HG02973 (cell line): Measurements from ENCODE around the gene CNOT6.
A peak's percentile ranks its signal among the peaks of the same experiment; 100 is the strongest.
"Not testable (repeated sequence)": the region's sequence is repeated elsewhere in the genome, so short reads cannot be mapped to it uniquely, and the experiment has no call there.

ENCODE experiments used
- ATAC-seq: cut with Tn5 transposase; IDR thresholded peaks from one replicate; pipeline ENCODE4 v1.9.1; 2021; ENCODE audit warnings: moderate library complexity; ENCODE audit not compliant: unreplicated experiment

The CNOT6 gene

DNA sequence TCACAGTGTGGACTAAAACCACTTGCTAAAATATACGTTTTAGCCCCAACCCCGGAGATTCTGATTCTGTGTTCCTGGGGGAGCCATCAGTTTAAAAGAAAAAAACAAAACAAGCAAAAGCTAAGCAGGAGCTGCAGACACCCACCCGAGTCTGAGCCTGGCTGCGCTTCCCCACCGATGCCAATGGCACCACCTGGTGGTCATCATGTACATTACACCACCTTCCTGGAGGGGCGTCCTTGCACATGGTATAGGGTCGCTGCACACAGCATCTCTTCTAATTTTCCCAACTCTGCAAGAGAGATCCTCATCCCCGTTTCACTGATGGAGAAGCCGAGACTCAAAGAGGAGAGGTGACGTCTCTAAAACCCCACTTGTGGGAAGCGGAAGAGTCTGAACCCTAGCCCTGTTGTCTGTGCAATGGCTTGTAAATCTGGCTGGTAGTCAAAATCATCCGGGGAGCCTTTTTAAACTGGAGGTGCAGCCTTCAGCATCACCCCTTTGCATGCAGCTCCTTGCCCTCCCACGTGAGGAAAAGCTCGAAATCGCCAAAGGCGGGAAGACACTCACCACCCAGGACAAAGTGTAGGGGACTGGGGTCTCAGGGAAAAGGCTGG is 23.1 kb upstream of the CNOT6 start:
- ATAC-seq: no peak

DNA sequence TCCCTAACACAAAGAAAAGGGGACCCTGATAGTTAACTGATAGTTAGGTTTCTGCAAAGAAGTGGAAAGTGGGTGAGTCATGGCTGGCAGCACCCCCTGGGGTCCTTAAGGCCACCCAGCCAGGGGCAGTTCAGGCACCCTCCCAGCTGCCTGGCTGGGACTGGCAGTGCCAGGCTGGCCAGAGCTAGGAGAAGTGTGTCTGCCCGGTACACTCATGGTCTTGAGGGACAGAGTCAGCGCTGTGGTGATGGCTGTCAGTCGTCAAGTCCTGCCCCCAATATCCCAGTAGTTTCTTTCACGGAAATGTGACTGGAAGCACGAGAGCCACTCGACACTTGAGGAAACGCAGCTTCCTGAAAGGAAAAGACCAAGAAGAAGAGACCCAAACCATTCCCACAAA is 22.3 kb upstream of the CNOT6 start:
- ATAC-seq: no peak

DNA sequence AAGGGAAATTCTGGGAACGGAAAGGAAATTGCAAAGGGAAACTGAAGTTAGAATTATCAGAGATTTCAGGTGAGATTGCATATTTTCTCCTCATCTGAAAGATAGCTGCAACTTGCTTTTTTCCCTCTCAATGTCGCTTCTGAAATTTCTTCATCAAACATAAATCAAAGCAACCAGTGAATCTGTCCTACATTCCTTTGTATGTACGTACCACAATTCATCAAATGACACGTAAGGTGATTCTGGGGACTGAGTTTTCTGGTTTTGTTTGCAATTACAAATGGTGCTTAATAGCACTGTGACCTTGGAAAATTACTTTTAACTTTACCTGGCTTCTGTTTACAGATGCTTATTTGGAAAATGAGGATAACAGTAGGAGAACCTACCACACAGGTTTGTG is 21.9 kb upstream of the CNOT6 start:
- no peak for ATAC-seq

DNA sequence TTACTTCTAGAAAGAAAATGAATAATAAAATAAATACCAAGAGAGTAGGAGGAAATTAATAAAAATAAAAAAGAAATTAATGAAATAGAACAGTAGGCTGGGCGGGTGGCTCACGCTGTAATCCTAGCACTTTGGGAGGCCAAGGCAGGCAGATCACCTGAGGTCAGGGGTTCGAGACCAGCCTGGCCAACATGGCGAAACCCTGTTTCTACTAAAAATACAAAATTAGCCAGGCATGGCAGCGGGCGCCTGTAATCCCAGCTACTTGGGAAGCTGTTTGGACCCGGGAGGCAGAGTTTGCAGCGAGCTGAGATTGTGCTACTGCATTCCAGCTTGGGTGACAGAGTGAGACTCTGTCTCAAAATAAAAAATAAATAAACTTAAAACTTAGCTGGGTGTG is 20.8 kb upstream of the CNOT6 start:
- ATAC-seq: not testable (repeated sequence)

DNA sequence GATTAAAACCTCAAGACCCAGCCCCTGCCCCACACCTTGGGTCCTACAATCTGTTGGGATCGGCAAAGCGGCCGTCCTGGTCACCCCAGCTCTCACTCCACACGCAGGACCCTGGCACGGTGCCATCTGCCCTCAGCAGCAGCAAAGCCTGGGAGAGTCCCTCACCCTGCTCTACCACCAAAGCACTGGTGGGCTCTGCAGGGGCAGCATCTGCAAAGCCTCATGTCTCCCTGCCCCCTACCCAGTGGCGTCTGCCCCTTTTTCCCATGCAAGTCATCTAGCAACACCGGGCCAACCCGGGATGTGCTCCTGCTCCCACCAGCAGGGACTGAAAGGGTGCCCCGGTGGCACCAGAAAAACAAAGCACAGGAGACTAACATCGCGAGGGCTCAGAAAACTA is 19.6 kb upstream of the CNOT6 start:
- no peak for ATAC-seq

DNA sequence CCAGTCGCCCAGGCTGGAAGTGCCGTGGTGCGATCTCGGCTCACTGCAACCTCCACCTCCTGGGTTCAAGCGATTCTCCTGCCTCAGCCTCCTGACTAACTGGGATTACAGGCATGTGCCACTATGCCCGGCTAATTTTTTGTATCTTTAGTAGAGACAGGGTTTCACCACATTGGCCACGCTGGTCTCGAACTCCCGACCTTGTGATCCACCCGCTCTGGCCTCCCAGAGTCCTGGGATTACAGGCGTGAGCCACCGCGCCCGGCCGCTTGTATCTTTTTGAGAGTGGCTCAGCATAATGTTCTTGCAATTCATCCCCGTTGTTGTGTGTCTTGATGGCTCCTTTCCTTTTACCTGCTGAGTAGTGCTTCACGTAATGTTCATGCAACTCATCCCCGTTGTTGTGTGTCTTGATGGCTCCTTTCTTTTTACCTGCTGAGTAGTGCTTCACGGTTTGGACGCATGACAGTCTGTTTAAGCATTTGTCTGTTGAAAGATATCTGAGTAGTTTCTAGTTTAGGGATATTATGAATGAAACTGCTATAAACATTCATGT is 18.1 kb upstream of the CNOT6 start:
- not testable (repeated sequence) for ATAC-seq

DNA sequence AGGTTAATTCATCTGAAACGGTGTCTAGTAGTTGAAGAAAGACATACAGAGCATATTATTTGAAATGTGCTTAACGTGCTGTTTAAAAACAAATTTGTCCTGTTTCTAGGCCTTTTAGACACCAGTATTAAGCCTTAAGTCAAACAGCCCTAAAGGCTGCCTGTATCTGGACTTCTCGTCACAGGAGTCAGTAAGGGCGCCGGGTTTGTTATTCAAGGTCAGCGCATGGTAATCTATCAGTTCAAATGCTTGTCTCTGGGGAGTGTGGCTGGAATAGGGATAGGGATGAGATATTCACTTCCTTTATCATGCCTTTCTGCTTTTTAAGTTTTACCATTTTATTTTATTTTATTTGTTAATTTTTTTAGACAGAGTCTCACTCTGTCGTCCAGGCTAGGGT is 9.4 kb upstream of the CNOT6 start:
- no peak for ATAC-seq

DNA sequence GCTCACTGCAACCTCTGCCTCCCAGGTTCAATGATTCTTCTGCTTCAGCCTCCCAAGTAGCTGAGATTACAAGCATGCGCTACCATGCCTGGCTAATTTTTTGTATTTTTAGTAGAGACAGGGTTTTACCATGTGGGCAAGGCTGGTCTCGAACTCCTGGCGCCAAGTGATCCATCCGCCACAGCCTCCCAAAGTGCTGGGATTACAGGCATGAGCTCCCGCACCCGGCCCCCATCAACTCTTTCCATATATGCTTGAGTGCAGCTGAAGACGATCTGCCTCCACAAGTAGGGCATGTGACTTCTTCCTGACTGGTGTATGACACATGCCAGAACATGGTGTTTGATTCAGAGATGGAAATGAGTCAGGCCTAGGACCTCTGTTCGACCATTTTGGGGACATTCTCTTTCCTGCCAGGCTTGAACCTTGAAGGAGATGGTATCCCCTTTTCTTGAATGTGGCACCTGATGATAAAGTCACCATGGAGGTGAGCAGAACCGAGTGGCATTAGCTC is 7.5 kb upstream of the CNOT6 start:
- no peak for ATAC-seq

DNA sequence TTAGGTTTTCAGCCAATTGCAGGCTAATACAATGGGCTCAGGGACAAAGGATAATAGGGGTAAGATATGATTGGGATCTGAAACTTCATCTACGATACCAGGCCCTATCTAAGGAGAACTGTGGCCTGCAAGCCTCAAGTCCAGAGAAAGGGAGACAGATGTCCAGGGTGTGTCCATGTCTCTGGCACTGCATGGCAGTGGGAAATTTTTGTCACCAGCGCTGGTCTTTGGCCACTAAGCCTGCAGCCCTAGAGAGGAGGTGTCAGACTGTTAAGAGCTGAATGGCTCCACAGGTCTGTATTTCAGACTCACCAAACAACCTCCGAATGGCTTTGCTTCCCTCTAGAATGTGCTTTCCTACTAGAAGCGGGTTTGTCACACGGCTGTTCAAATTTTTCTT is 6.6 kb upstream of the CNOT6 start:
- ATAC-seq: no peak

DNA sequence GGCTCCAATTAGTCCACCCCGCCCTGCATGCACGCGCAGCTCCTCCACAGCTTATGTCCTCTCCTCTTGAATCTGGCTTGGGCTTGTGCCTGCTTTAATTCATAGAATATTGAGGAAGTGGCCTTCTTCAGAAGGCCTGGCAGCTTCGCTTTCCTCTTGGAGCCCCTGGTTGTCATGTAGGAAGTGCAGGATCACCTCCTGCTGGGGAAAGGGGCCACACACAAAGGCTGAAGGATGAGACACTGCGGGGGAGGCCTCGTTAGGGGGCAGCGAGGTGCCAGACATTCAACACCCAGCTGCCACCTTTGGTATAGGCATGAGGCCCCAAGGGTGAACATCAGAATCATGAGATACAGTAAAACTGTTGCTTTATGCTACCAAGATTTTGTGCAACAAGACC is 2.7 kb upstream of the CNOT6 start:
- ATAC-seq: no peak

DNA sequence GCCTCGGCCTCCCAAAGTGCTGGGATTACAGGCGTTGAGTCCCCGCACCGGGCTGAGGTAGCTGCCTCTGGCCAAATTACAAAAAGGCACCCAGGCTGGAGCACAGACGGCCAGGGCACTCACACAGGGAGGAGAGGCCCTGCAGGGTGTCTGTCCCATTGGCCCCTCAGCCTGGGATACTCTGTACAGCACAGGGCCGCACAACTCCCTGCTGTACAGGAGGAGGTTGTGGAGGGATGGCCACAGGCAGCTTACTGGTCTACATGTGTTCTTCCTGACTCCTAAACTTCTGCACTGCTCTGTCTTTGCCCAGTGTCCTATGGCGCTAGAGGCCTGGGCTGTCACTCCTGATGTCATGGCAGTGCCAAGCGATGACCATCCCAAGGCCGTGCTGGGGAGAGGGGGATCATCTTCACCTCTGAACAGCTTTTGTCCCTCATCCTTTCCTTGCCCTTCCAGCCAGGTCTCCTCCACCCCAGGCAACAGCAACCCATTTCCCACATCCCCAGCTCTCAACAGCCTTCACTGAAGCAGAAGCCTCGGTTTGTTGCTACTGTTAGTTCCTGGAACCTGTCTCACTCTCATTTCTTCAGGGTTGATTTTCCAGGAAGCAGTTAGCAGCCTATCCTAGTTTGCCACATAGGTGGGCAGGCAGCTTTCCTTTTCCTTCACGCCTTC is 1.8 kb upstream of the CNOT6 start:
- no peak for ATAC-seq

DNA sequence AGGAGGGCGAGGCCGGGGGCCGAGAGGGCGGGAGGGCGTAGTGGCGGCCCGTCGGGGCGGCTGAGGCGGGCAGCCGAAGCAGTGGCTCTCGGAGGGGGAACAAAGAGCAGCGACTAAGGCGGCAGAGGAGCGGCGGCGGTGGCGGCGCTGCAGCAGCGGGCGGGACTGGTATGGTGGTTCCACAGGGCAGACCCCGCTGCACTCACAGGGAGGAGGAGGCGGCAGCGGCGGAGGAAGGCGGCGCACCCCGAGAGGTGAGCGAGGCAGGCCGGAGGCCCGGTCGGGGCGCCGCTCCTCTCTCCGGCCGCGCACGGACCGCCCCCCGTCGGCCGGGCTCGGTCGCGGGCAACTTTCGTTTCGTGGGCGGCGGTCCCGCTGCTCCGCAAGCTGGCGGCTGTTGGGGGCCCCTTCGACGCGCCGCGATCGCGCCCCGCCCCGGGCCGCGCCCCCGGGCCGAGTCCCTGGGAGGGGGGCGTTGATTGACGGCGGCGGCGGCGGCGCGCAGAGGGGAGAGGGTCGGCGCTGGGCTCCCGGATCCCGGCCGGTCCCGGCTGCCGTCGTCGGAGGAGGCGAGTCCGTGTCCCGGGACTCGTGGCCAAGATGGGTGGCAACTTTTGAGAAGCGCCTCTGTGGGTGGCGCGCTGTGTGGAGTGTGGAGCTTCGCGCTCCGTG is 467 bp downstream of the CNOT6 start:
- peak; percentile 35 for ATAC-seq

DNA sequence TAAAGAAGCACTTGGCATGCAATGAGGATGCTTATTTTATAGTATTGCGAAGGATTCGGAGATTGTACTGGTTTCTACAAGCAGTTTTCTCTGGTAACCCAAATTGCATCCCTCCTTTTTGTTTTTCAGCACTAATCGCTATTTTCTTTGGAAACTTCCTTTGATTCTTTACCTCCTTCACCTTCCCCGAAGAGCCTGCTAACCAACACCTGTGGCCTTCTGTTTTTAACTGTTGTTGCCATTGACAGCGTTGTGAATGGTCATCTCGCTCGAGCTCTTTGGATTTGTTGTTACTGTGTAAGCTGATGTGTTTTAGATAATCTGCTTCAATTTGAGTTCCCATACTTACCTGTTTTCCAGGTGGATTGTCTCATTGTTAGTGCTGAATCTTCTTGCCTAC is 1.1 kb downstream of the CNOT6 start:
- no peak for ATAC-seq

DNA sequence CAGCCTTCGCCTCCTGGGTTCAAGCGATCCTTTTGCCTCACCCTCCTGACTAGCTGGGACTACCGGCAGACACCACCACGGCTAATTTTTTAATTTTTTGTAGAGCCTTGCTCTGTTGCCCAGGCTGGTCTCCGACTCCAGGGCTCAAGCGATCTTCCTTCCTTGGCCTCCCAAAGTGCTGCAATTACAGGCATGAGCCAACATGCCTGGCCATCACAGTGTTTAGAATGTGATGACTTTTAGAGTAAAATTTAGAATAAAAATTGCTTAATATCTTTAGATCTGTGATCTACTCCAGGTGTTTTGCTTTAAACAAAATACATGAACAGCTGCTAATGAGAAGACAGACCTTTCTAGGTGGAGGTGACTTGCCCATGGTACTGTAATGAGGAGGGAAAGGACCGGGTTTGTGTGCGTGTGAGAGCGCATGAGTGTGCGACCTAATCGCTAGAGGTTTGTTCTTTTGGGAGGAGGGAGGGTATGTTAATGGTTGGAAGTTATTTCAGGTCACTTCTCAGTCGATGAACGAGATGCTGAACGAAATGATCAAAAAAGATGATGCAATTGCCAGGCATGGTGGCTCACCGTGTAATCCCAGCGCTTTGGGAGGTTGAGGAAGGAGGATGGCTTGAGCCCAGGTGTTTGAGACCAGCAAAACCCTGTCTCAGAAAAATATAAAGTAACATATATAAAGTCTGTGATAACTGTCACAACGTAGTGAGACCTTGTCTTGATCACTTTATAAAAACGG is 2.0 kb downstream of the CNOT6 start:
- ATAC-seq: no peak

DNA sequence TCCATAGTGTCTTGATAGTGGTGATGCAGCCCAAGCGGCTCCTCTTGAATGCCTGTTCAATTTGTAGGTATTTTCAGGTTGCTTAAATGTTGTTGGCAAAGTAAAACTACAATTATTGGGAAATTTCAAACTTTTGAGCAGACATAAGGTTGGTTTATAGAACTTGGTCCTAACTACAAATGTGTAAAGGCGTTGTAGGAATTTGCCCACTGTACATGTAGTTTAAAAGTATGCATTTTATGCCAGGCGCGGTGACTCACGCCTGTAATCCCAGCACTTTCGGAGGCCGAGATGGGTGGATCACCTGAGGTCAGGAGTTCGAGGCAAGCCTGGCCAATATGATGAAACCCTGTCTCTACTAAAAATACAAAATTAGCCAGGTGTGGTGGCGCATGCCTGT is 2.6 kb downstream of the CNOT6 start:
- ATAC-seq: not testable (repeated sequence)

DNA sequence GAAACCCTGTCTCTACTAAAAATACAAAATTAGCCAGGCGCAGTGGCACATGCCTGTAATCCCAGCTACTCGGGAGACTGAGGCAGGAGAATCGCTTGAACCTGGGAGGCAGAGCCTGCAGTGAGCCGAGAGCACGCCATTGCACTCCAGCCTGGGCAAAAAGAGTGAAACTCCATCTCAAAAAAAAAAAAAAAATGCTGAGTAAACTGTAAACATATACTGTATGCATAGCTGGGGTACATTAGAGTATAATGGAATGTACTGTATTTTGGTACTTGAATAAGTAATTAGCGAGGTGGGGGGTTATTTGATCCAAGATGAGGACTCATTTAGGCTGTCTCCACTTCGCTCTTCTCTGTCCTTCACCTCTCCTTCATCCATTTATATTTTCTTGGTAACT is 3.7 kb downstream of the CNOT6 start:
- ATAC-seq: not testable (repeated sequence)

DNA sequence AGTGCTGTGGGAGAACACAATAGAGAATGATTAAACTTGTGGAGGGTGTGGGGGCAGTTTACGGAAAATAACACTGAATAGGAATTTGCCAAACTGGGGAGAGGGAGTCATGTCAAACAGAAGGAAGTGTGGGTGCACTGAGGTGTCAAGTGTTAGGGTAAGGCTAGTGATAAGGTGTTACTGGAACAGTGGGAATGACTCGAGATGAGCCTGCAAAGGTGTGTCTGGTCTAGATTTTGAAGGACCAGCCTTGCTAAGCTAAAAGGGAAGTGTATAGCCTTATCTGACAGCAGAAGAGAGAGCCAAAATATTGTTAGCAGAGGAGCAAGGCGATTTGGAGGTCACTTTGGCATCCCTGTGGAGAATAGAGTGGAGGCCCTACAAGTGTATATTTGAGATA is 4.2 kb downstream of the CNOT6 start:
- ATAC-seq: no peak

DNA sequence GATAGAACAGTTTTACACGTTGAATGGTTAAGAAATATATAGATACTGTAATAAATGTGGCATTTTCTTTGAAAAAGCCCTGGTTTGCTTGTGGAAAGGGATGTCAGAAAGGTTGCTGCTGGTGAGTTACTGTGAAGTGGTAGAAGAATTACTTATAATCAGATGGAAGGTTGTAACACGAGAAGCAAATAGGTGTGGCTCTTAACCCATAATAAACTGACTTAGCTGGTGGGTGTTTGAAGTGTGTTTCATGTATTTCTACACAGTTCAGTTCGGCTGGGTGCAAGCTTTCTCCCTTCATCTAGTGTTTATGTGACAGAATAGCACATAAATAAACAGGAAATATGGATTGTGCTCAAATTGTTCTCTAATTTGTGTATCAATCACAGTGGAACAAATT is 5.5 kb downstream of the CNOT6 start:
- ATAC-seq: no peak

DNA sequence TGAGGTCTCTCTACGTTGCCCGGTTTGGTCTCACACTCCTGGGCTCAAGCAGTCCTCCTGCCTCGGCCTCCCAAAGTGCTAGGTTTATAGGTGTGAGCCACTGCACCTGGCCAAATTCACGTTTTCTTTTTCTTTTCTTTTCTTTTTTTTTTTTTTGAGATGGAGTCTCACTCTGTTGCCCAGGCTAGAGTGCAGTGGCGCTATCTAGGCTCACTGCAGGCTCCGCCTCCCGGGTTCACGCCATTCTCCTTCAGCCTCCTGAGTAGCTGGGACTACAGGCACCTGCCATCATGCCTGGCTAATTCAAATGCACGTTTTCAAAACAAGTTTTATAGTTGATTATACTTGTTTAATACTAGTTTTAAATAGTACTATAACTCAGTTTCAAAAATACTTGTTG is 6.1 kb downstream of the CNOT6 start:
- not testable (repeated sequence) for ATAC-seq

DNA sequence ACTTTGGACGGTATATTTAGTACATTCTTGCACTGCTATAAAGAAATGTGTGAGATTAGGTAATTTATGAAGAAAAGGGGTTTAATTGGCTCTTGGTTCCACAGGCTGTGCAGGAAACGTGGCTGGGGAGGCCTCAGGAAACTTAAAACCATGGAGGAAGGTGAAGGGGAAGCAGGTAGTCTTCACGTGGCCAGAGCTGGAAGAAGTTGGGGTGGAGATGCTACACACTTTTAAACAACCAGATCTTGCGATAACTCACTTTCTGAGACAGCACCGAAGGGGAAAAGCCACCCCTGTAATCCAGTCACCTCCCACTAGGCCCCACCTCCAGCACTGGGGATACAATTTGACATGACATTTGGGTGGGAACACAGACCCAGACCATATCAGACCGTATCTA is 13.5 kb downstream of the CNOT6 start:
- no peak for ATAC-seq

DNA sequence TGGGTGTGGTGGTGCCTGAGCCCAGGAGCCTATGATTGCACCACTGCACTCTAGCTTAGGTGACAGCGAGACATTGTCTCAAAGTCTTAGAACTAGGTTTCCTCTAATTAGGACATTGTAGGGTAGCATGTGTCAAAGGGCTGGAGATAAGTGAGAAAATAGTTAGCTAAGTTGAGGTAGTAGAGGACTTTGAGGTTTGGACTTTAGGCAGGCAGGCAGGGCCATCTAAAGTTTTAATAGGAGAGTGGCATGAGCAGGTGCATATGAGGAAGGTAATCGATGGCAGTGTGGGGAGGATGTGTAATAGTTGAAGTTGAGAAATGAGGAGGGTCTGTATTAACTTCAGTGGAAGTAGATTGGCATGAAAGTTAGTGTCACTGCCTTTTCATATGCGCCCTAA is 21.1 kb downstream of the CNOT6 start:
- ATAC-seq: no peak
